Mesangial cell (primary cell): ENCODE results near the gene MORC3. TPM values are rescaled to one million over a fixed set of nuclear protein-coding genes. Genes with fewer than 3 reads are reported as not detected.

Experiments
- total RNA-seq: library from RNA; depleted of rRNA; stranded (reverse); fragments of >200 nt; gene quantifications from 2 replicates; pipeline ENCODE4 v1.2.3, GENCODE V29; 2015

MORC3 gene, protein sequence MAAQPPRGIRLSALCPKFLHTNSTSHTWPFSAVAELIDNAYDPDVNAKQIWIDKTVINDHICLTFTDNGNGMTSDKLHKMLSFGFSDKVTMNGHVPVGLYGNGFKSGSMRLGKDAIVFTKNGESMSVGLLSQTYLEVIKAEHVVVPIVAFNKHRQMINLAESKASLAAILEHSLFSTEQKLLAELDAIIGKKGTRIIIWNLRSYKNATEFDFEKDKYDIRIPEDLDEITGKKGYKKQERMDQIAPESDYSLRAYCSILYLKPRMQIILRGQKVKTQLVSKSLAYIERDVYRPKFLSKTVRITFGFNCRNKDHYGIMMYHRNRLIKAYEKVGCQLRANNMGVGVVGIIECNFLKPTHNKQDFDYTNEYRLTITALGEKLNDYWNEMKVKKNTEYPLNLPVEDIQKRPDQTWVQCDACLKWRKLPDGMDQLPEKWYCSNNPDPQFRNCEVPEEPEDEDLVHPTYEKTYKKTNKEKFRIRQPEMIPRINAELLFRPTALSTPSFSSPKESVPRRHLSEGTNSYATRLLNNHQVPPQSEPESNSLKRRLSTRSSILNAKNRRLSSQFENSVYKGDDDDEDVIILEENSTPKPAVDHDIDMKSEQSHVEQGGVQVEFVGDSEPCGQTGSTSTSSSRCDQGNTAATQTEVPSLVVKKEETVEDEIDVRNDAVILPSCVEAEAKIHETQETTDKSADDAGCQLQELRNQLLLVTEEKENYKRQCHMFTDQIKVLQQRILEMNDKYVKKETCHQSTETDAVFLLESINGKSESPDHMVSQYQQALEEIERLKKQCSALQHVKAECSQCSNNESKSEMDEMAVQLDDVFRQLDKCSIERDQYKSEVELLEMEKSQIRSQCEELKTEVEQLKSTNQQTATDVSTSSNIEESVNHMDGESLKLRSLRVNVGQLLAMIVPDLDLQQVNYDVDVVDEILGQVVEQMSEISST
- total RNA-seq, result 8.8 and 9.4 TPM in 2 replicates

DNA sequence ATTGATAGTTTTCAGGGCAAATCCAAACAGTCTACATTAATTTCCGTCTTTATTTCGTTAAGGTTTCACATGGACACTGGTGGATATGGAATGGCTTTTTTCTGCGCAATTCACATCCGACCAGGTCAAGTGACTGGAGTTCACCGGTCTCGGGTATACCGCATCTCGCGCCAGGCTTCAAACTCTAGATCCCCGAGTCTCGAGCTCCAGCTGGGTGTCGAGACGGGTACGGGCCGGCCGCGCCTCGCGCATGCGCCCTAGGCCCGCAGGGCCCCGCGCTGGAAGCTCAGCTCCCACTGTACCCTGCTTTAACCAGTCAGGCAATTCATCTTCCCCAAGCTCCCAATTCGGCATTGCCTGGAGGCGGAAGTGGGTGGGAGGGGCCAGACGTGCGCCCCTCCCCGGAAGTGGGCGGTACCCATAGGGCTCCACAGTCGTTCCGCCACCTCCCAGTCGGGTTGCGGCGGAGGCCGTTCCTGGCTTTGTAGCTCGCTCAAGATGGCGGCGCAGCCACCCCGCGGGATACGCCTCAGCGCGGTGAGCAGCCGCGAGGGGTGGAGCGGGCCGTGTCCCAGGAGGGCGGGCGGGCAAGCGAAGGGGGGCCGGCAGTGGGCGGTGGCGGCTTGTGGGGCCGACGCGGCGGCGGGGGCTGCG is at the start of gene MORC3:
MORC3 (plus strand) TSS at position 431 of the 654 bp plus-strand sequence; CDS start at position 499, 68 bp downstream.

DNA sequence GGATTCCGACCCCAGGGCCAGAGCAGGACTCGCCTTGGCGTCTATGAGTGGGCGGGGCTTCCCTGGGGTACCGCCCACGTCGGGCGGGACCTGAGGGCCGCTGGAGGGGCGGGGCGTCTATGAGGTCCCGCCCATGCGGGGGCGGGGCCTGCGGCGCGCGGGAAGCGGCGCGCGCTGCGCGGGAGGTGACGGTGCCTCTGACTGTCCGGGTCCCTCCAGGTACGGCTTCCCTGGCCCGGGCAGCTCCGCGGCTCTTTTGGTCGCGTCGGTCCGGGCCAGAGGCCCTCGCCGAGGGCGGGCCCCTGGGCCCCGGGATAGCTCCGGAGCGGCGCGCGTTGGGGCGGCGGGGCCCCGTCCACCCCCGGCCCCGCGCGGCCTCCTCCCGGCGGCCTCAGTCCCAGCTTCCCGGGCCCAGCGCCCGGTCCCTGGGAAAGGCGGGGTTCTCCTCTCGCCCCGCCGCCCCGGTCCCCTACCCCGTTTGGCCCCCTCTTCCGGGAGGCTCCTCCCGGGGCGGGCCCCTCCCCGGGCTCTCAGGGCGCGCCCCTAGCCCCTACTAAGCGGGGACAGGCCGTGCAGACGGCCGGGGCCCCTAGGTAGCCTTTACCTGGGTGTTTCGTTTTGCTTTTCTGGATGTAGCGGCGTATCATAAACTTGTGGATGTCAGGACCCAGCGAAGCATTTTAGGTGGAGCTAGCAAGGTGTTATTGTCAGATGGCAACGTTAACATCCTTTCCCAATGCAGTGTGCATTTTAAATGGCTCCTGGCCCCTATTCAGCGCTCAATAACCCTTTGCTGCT is 65.4 kb downstream of the MORC3 start, which contains the start of gene CHAF1B:
CHAF1B (plus strand) TSS at position 160 of the 798 bp plus-strand sequence. CDS start 745 bp downstream, outside the sequence.

Other genes starting within 250 kb of the MORC3 start
- 2.0 and 9.6 TPM in 2 replicates for gene CBR3, start 185.1 kb upstream of the MORC3 start, total RNA-seq
- 23.5 and 34.9 TPM in 2 replicates for gene DOP1B, start 163.4 kb upstream of the MORC3 start, total RNA-seq
- 2.3 and 12.1 TPM in 2 replicates for gene CHAF1B, start 65.2 kb downstream of the MORC3 start, total RNA-seq
- 0.49 TPM in 1 of 2 replicates, not detected in the other for gene CLDN14, start 159.9 kb downstream of the MORC3 start, total RNA-seq